Measurements from ENCODE around the gene ZNF829. TPM values are rescaled to one million over a fixed set of nuclear protein-coding genes. Genes with fewer than 3 reads are reported as not detected.

ZNF829 gene
- total RNA-seq, 2 donors from 2014 or later, result 3.3 to 6.8 TPM

DNA sequence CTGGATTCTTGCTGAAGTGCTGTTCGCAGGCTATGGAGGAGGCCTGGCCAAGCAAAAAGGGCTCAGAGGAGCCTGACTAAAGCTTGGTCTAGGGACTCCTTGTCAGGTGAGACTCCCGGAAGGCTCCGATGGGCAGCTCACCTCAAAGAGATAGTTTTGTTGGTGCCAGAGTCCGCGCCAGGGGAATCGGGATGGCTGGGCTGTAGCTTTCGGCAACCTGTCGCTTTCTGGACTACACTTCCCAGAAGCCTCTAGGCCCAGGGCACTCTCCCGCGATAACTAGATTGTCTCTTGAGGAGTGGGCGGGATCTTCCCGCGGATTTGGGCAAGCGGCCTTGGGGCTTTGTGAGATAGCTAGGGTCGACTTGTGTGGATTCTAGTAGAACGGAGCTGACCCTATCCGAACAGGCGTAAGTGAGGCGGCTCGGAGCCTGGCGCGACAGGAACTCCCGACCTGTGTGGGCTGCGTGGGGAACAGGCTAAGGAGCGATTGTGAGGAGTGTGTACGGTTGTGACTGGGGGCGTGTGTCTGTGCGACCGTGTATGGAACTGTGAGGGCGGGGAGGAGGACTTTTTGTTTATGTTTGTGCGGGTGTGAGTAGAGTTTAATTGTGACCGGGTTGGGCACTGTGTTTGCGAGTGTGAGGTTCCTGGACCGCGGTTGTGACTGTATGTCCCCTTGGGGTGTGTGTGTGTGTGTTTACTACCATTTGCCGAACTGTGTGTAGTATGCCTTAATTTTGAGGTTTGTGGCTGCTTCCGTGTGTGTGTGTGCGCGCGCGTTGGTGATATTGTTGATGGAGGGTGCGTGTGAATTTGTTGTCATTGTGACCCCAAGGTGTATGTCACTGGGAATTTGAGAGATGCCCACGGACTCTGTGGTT lies 65.3 kb downstream of the ZNF829 start, which contains the start of gene ZNF345:
TSS of gene ZNF345 (plus strand) at position 318 of the 884 bp plus-strand sequence. CDS start 25,955 bp downstream, outside the sequence.
- ATAC-seq, result peak; percentile 92 to 94
- Mint-ChIP-seq H3K4me3 (no peak within 1 kb of the TSS), H3K27ac (no peak within 1 kb of the TSS), H3K4me1 (ENCODE audit: low read depth in 2 of 2) (peaks cover 6 to 7% of the 10 kb centered on the region in 2 donors), H3K36me3 (peaks cover 20% of the 10 kb centered on the region), H3K9me3 (peaks cover 6% of the 10 kb centered on the region), H3K27me3 (no peaks in the 10 kb centered on the region)
- DNase-seq (ENCODE audit: low spot score), result peak; percentile 87

DNA sequence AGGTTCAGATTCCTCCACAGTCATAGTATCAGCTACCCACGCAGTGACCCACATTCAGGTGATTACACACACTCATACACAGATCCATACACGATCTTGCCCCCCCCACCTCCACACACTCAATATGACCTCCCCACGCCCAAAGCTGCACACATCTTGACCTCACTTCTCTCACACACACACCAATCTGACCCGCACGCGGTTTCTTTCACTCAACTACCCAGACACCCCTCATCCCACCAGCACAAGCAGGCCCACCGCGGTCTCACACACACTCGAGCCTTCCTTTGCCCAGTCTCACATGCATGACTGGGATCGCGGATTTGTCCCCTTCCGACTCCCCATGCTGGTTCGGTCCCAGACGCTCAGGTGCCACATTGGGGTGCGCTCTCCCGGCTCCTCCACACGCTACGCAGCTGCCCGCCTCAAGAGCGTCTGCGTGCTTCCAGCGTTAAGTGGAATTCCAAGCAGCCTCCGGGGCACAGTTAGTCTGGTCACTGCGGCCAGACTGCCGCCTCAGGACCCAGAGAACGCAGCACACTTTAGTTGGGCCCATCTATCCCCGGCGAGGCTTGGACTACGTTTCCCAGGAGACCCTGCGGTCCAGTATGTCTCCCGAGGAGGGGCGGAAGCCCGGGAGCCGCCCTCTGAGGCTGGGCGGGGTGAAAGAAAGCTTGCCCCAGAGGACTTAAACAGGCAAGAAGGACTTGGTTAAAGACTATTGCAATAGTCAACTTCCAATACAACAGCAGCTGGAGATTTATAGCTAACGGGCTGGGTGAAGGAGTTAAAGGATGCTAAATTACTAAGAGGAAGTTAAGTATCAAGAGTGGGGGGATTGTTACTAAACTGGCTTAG lies 66.2 kb downstream of the ZNF829 start:
- no peak overlapping the region for H3K4me3 Mint-ChIP-seq
- peaks cover 4% of the 10 kb centered on the region for H3K9me3 Mint-ChIP-seq

DNA sequence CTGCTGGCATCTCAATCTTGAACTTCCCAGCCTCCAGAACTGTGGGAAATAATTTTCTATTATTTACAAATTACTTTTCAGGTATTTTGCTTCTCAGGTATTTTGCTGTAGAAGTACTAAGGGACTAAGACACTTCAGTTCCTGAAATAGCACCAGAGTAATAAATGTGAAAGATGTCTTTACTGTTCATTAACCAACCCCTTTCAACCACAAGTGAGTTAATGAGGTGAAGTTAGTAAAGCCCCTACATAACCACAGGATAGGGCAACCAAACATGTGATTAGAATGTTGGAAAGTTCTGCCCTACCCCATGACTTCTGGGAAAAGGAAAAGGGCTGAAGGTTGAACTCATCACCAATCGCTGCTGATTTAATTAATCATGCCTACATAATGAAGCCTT lies 68.1 kb downstream of the ZNF829 start:
- DNase-seq (ENCODE audit: low spot score) (no peak), ATAC-seq (no peak)
- Mint-ChIP-seq H3K9me3 (peaks cover 4% of the 10 kb centered on the region), H3K36me3 (peaks cover 19% of the 10 kb centered on the region), H3K27ac (no peak overlapping the region), H3K4me3 (no peak overlapping the region), H3K4me1 (ENCODE audit: low read depth in 2 of 2) (peaks cover 4 to 6% of the 10 kb centered on the region in 2 donors), H3K27me3 (no peaks in the 10 kb centered on the region)

More for the DNA sequence above, 66.2 kb downstream of the ZNF829 start:
- DNase-seq (ENCODE audit: low spot score) (peak; percentile 93), ATAC-seq (peak; percentile 96 to 97)
- Mint-ChIP-seq H3K27ac (no peak overlapping the region), H3K27me3 (no peaks in the 10 kb centered on the region), H3K4me1 (ENCODE audit: low read depth in 2 of 2) (peaks cover 4 to 6% of the 10 kb centered on the region in 2 donors), H3K36me3 (peaks cover 22% of the 10 kb centered on the region)

DNA sequence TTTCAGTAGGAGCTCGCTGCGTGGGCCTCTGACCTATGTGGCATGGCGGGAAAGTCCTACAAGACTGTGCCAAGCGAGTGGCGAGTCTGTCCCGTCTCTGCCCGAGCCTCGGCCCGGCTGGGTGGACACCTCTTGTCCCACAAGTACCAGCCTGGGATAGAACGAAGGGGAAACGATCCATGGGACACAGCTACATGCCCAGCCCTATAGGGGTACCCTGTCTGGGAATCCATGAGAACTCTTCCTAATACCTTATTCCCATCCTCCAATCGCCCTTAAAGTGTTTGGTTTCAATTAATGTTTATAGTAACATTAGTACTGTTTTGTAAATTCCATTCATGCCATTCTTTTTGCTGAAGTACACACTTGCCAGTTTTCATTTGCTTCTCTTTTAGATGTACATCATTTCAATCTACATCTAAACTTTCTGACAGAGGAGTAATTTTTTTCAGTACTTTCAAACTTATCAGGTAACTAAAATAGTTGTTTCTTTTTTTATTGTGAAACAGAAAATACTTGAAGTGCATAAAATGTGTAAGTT lies 77.2 kb downstream of the ZNF829 start:
- Mint-ChIP-seq H3K36me3 (peaks cover 27% of the 10 kb centered on the region), H3K27me3 (no peaks in the 10 kb centered on the region), H3K9me3 (peaks cover 6% of the 10 kb centered on the region), H3K27ac (no peak overlapping the region), H3K4me1 (ENCODE audit: low read depth in 2 of 2) (peaks cover 6% of the 10 kb centered on the region in 2 donors), H3K4me3 (no peak overlapping the region)
- ATAC-seq (no peak), DNase-seq (ENCODE audit: low spot score) (no peak)

Other genes starting within 250 kb of the ZNF829 start
- 10 to 100 TPM in 1 of 2 donors, 1 to 10 TPM in 1; 5.9 to 10.8 TPM for gene ZNF461, start 249.5 kb downstream of the ZNF829 start, total RNA-seq
- 1 to 10 TPM; 7.3 to 8.5 TPM for gene ZNF567, start 228.7 kb downstream of the ZNF829 start, total RNA-seq
- 1 to 10 TPM; 3.9 to 4.1 TPM for gene ZNF850, start 143.5 kb downstream of the ZNF829 start, total RNA-seq
- 1 to 10 TPM; 4.0 to 9.3 TPM for gene ZNF790, start 77.9 kb downstream of the ZNF829 start, total RNA-seq
- gene ZNF345, start 65.4 kb downstream of the ZNF829 start, total RNA-seq, result 1 to 10 TPM; 3.0 to 6.1 TPM
- 10 to 100 TPM in 1 of 2 donors, 1 to 10 TPM in 1; 8.0 to 12.7 TPM for gene ZNF568, start within 50 bp of the ZNF829 start, total RNA-seq
- 10 to 100 TPM; 10.6 to 14.5 TPM for gene ZNF420, start 162.1 kb upstream of the ZNF829 start, total RNA-seq

All from natural killer cell treated with Interleukin-12 subunit alpha and Interleukin-12 subunit beta and Interleukin-15 and Interleukin-18, amount 100 ng/mL, for 72 hours (primary cell).